ENCODE results near the gene GNGT2.

- TF ChIP-seq EZH2 (IDR thresholded peaks at IDR 0.05; ENCODE audit: borderline replicate concordance, low read depth, low read length, severe bottlenecking) (no peak), CTCF (IDR thresholded peaks at IDR 0.05; ENCODE audit: borderline replicate concordance, extremely low read depth, low read length, poor library complexity, severe bottlenecking) (no peak)
Observed at GRCh38 chr17:49187301-49187700, 23.1 kb downstream of the GNGT2 start.
